HG02642 (cell line): ENCODE results near the gene TRAF3IP3.
"Not testable (repeated sequence)": the region's sequence is repeated elsewhere in the genome, so short reads cannot be mapped to it uniquely, and the experiment has no call there.

Source experiments
- ATAC-seq: cut with Tn5 transposase; IDR thresholded peaks from one replicate; pipeline ENCODE4 v1.9.1; 2021; ENCODE audit warnings: mild to moderate bottlenecking; ENCODE audit not compliant: unreplicated experiment, poor library complexity

The TRAF3IP3 gene

GRCh38 chr1:209791920-209792319, 36.1 kb downstream of the TRAF3IP3 start:
- no peak for ATAC-seq

- ATAC-seq: not testable (repeated sequence)
Measured at GRCh38 chr1:209793711-209794110, 37.9 kb downstream of the TRAF3IP3 start.

- ATAC-seq: no peak
Measured at GRCh38 chr1:209797978-209798639, 42.3 kb downstream of the TRAF3IP3 start.

GRCh38 chr1:209800984-209801834, 45.4 kb downstream of the TRAF3IP3 start:
- no peak for ATAC-seq

GRCh38 chr1:209802117-209802779, 46.4 kb downstream of the TRAF3IP3 start:
- ATAC-seq: no peak

GRCh38 chr1:209802780-209803152, 46.9 kb downstream of the TRAF3IP3 start:
- ATAC-seq: no peak

GRCh38 chr1:209803568-209803967, 47.7 kb downstream of the TRAF3IP3 start:
- no peak for ATAC-seq

GRCh38 chr1:209805341-209805781, 49.5 kb downstream of the TRAF3IP3 start:
- no peak for ATAC-seq

- peak; percentile 84 for ATAC-seq
Measured at GRCh38 chr1:209805875-209806760, 50.3 kb downstream of the TRAF3IP3 start, which contains the start of gene IRF6. Gene IRF6, minus strand, starts transcription at chr1:209806142. Its CDS starts 4,729 bp downstream, at chr1:209801413.

GRCh38 chr1:209807509-209807908, 51.7 kb downstream of the TRAF3IP3 start:
- no peak for ATAC-seq

- no peak for ATAC-seq
Measured at GRCh38 chr1:209808059-209808581, 52.3 kb downstream of the TRAF3IP3 start.

- no peak for ATAC-seq
Measured at GRCh38 chr1:209809611-209810010, 53.8 kb downstream of the TRAF3IP3 start.

- ATAC-seq: no peak
Measured at GRCh38 chr1:209810783-209811182, 54.9 kb downstream of the TRAF3IP3 start.

GRCh38 chr1:209813902-209814301, 58.0 kb downstream of the TRAF3IP3 start:
- ATAC-seq: no peak

- ATAC-seq: no peak
Measured at GRCh38 chr1:209815490-209815889, 59.6 kb downstream of the TRAF3IP3 start.

GRCh38 chr1:209815931-209816341, 60.1 kb downstream of the TRAF3IP3 start:
- no peak for ATAC-seq

GRCh38 chr1:209816923-209817322, 61.1 kb downstream of the TRAF3IP3 start:
- ATAC-seq: no peak

- no peak for ATAC-seq
Measured at GRCh38 chr1:209817691-209818090, 61.8 kb downstream of the TRAF3IP3 start.

GRCh38 chr1:209819058-209819457, 63.2 kb downstream of the TRAF3IP3 start:
- no peak for ATAC-seq

GRCh38 chr1:209820986-209821385, 65.1 kb downstream of the TRAF3IP3 start:
- no peak for ATAC-seq
